BE2C (cell line): ENCODE measurements around the gene GPI.
"Not testable (repeated sequence)": the region's sequence is repeated elsewhere in the genome, so short reads cannot be mapped to it uniquely, and the experiment has no call there.

Source experiments
- DNase-seq: peaks from one replicate; pipeline ENCODE4 v3.0.0-alpha.2; 2020
- H3K27me3 ChIP-seq: fragments of 250-450 bp; sonication (Bioruptor Pico); 2 replicates; pipeline ENCODE4 v1.5.1; 2020; ENCODE audit warnings: mild to moderate bottlenecking
- H3K36me3 ChIP-seq: fragments of 250-450 bp; sonication (Bioruptor Pico); 2 replicates; pipeline ENCODE4 v1.5.1; 2020; ENCODE audit warnings: mild to moderate bottlenecking
- H3K4me1 ChIP-seq: fragments of 250-450 bp; sonication (Bioruptor Pico); 2 replicates; pipeline ENCODE4 v1.5.1; 2020
- H3K4me3 ChIP-seq: 2 replicates; pipeline ENCODE4 v1.5.1; 2011; ENCODE audit warnings: low read depth, low read length
- H3K9me3 ChIP-seq: fragments of 250-450 bp; sonication (Bioruptor Pico); 2 replicates; pipeline ENCODE4 v1.5.1; 2020
- CTCF ChIP-seq: IDR thresholded peaks from 2 replicates; pipeline ENCODE4 v1.5.1; 2012; ENCODE audit warnings: mild to moderate bottlenecking, low read depth, low read length

GPI gene

GRCh38 chr19:34387446-34387810 is 22.4 kb downstream of the GPI start:
- H3K4me1 ChIP-seq, result no peaks in the 10 kb centered on the region
- peaks cover 88% of the 10 kb centered on the region for H3K36me3 ChIP-seq
- H3K4me3 ChIP-seq, result no peak overlapping the region
- no peaks in the 10 kb centered on the region for H3K27me3 ChIP-seq
- no peak for DNase-seq
- TF ChIP-seq CTCF, result no peak
- H3K9me3 ChIP-seq, result no peaks in the 10 kb centered on the region; the same call in 1 of the 2 replicates

- H3K27me3 ChIP-seq, H3K4me1 ChIP-seq, DNase-seq, H3K4me3 ChIP-seq, H3K9me3 ChIP-seq: not testable (repeated sequence)
- H3K36me3 ChIP-seq, result peaks cover 88% of the 10 kb centered on the region
These were observed 23.7 kb downstream of the GPI start for GRCh38 chr19:34388745-34389144.

DNA sequence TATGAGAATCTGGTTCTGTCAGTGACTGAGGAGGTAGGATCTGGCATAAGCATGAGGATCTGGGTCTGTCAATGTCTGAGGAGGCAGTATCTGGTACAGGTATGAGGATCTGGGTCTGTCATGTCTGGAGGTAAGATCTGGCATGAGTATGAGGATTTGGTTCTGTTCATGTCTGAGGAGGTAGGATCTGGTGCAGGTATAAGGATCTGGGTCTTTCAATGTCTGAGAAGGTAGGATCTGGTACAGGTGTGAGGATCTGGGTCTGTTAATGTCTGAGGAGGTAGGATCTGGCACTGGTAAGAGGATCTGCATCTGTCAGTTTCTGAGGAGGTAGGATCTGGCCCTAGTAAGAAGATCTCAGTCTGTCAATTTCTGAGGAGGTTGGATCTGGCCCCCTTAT is 26.8 kb downstream of the GPI start:
- H3K9me3 ChIP-seq, result no peaks in the 10 kb centered on the region; the same call in 1 of the 2 replicates
- TF ChIP-seq CTCF, result no peak
- no peaks in the 10 kb centered on the region for H3K27me3 ChIP-seq
- no peaks in the 10 kb centered on the region for H3K4me1 ChIP-seq
- H3K4me3 ChIP-seq, result no peak overlapping the region
- peaks cover 90% of the 10 kb centered on the region for H3K36me3 ChIP-seq
- no peak for DNase-seq

DNA sequence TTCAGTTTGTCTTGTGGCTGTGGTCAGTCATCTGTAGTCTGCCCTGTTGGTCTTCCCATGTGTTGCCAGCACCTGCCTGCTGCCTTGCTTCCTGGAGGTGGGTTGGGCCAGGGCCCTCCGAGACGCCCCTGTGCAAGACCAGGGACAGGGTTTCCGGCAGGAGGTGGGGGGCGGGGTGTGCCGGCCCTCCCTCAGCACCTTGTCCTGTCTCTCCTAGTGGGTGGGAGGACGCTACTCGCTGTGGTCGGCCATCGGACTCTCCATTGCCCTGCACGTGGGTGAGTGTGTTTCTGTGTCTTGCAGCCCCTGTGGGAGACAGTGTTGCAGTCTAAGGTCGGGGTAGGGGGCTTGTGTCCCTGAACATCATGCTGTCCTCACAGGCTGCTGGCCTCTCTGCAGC is 28.0 kb downstream of the GPI start:
- Histone ChIP-seq H3K9me3 (no peaks in the 10 kb centered on the region; the same call in 1 of the 2 replicates), H3K36me3 (peaks cover 92% of the 10 kb centered on the region), H3K27me3 (no peaks in the 10 kb centered on the region), H3K4me3 (no peak overlapping the region), H3K4me1 (no peaks in the 10 kb centered on the region)
- TF ChIP-seq CTCF, result no peak
- DNase-seq, result no peak

DNA sequence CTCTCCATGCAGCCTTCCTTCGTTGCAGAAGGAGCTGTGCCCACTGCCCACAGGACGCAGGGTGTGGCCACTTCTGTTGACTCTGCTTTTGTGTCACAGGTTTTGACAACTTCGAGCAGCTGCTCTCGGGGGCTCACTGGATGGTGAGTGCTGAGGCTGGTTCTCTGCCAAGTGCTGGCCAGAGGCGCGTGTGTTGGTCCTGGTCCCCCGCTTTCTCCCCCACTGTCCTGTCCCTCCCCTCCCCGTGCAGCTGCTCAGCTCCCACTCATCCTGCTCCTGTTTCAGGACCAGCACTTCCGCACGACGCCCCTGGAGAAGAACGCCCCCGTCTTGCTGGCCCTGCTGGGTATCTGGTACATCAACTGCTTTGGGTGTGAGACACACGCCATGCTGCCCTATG is 28.6 kb downstream of the GPI start:
- Histone ChIP-seq H3K9me3 (no peaks in the 10 kb centered on the region; the same call in 1 of the 2 replicates), H3K27me3 (no peaks in the 10 kb centered on the region), H3K4me1 (no peaks in the 10 kb centered on the region), H3K4me3 (no peak overlapping the region), H3K36me3 (peaks cover 92% of the 10 kb centered on the region)
- TF ChIP-seq CTCF, result no peak
- DNase-seq, result no peak

GRCh38 chr19:34397853-34398252 is 32.9 kb downstream of the GPI start:
- no peak for DNase-seq
- TF ChIP-seq CTCF, result no peak
- Histone ChIP-seq H3K4me3 (no peak overlapping the region), H3K4me1 (no peaks in the 10 kb centered on the region), H3K27me3 (no peaks in the 10 kb centered on the region), H3K9me3 (no peaks in the 10 kb centered on the region), H3K36me3 (peaks cover 83% of the 10 kb centered on the region)

GRCh38 chr19:34399886-34400285 is 34.9 kb downstream of the GPI start:
- DNase-seq, result no peak
- no peak for TF ChIP-seq CTCF
- Histone ChIP-seq H3K4me3 (no peak overlapping the region), H3K27me3 (no peaks in the 10 kb centered on the region), H3K36me3 (peaks cover 63% of the 10 kb centered on the region), H3K9me3 (no peaks in the 10 kb centered on the region), H3K4me1 (no peaks in the 10 kb centered on the region)

- H3K27me3 ChIP-seq, H3K4me1 ChIP-seq, DNase-seq, H3K4me3 ChIP-seq, H3K9me3 ChIP-seq: not testable (repeated sequence)
- H3K36me3 ChIP-seq, result peaks cover 55% of the 10 kb centered on the region
These were observed 35.8 kb downstream of the GPI start for GRCh38 chr19:34400844-34401243.
